Ovary (tissue), 9 donors: ENCODE measurements around the gene SLC47A2. TPM values are rescaled to one million over a fixed set of nuclear protein-coding genes. Genes with fewer than 3 reads are reported as not detected.

Experiments used
- DNase-seq, 5 donors: peaks; one replicate each; pipeline ENCODE4 v3.0.0-alpha.2; 2019 to 2020
- H3K27ac ChIP-seq, 2 donors: fragments of 200-600 bp; one replicate each; pipeline versions ENCODE4 v1.5.1 to v1.8.0; 2019 to 2022
- H3K27me3 ChIP-seq: fragments of 200-600 bp; one replicate; pipeline ENCODE4 v1.8.0; 2022
- H3K36me3 ChIP-seq: fragments of 200-600 bp; sonication (generic); one replicate; pipeline ENCODE4 v1.5.1; 2019
- H3K4me1 ChIP-seq: one replicate; pipeline ENCODE4 v1.8.1; 2013; ENCODE audit warnings: mild to moderate bottlenecking, moderate library complexity; ENCODE audit not compliant: insufficient read depth
- H3K4me3 ChIP-seq: fragments of 200-600 bp; sonication (generic); one replicate; pipeline ENCODE4 v1.5.1; 2017
- H3K9me3 ChIP-seq, 2 donors: fragments of 200-600 bp in 1 of 2; sonication (generic) in 1 of 2; one replicate each; pipeline versions ENCODE4 v1.5.1 to v1.8.1; 2013 to 2019; ENCODE audit warnings: mild to moderate bottlenecking in 1 of 2, moderate library complexity in 1 of 2
- EP300 ChIP-seq: sonication (generic); formaldehyde crosslinking; IDR thresholded peaks from one replicate; pipeline ENCODE4 v1.6.1; 2017; ENCODE audit warnings: antibody characterized with exemption
- POLR2A ChIP-seq: fragments of 450-650 bp; IDR thresholded peaks from one replicate; pipeline ENCODE4 v1.6.1; 2017; ENCODE audit warnings: antibody characterized with exemption, mild to moderate bottlenecking, moderate library complexity
- WGBS, 3 donors: extraction: QIAGEN DNeasy Blood & Tissue Kit in 1 of 3; methylation state at CpG; one replicate each; pipeline versions ENCODE4 v1.1.5 to v1.1.7; 2013 to 2017; 5-methylcytosine and 5-hydroxymethylcytosine counted together
- intact Hi-C, 4 donors: fragments of 100-400 bp; cut with DNase I; formaldehyde crosslinking; loops; one replicate each; pipeline versions ENCODE4 v1.11.0 to v1.15.1; 2022 to 2023
- polyA plus RNA-seq, 2 donors: library from polyadenylated mRNA; stranded (reverse); fragments of 200-250 nt in 1 of 2; fragments of 350-450 nt in 1 of 2; fragmentation: Illumina TruSeq in 1 of 2; extraction: RNeasy Lipid Tissue Mini Kit (QIAGEN cat#74804) in 1 of 2; gene quantifications; one replicate each; pipeline ENCODE4 v1.2.3, GENCODE V29; 2013 to 2014
- total RNA-seq, 7 donors: library from RNA; depleted of rRNA in 2 of 7; stranded (reverse); fragments of >200 nt in 2 of 7; fragmentation: NEBNext Ultra II Directional in 3 of 7; extraction: Animal tissue kit (Norgen Biotek cat#: 25700) in 3 of 7; gene quantifications; one replicate each; pipeline versions ENCODE4 v1.1.0 to v1.2.4, GENCODE V29; 2016 to 2023
- TF ChIP-seq, protein P1 (sequence below), 3 donors: fragments of 450-650 bp in 2 of 3; fragments of 200-600 bp in 1 of 3; IDR thresholded peaks; one replicate each; pipeline versions ENCODE4 v1.5.1 to v1.8.0; 2016 to 2022; ENCODE audit warnings: antibody characterized with exemption in 3 of 3, mild to moderate bottlenecking in 1 of 3
- donor health status: DM: no; HTN: no; CAD: no; lungs with moderate emphysema.
- donor health status: DM: no; HTN: no; CAD: no.
- donor health status: Bipolar disorder and iron deficiency.
- donor health status: DM: yes; HTN: yes; CAD: no.
- donor health status: DM: no; HTN: no; CAD: no.
- donor health status: DM: yes; HTN: yes; CAD: no.

The SLC47A2 gene
- total and polyA plus RNA-seq, 9 donors = 0.87 to 29.4 (median 1.00) TPM; not detected in 6

DNA sequence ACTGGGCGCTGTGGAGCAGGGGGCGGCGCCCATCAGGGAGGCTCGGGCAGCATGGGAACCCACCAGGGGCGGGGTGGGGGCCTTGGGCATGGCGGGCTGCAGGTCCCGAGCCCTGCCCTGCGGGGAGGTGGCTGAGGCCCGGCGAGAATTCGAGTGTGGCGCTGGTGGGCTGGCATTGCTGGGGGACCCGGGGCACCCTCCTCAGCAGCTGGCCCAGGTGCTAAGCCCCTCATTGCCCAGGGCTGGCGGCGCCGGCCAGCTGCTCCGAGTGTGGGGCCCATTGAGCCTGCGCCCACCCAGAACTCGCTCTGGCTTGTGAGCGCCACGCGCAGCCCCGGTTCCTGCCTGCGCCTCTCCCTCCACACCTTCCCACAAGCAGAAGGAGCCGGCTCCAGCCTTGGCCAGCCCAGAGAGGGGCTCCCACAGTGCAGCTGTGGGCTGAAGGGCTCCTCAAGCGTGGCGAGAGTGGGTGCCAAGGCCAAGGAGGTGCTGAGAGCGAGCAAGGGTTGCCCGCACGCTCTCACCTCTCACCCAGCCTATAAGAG is 62.0 kb downstream of the SLC47A2 start:
- no peak for DNase-seq
- WGBS, 3 donors = 97 to 99% (median 98%) methylated on average over 24 to 30 of the region's 30 CpGs
- H3K27ac ChIP-seq = no peak overlapping the region
- H3K9me3 ChIP-seq = no peaks in the 10 kb centered on the region
- intact Hi-C loops = loop anchor here in 2 of 4 donors (5.0 to 10.0 kb wide), 2 partner anchors 103 to 120 kb away; partner anchors contain the start of gene SLC47A1 (in 1 of the 2)
- peaks cover 9% of the 10 kb centered on the region for H3K4me1 ChIP-seq
- no peak for TF ChIP-seq EP300
- TF ChIP-seq POLR2A = no peak
- TF ChIP-seq, protein P1, sequence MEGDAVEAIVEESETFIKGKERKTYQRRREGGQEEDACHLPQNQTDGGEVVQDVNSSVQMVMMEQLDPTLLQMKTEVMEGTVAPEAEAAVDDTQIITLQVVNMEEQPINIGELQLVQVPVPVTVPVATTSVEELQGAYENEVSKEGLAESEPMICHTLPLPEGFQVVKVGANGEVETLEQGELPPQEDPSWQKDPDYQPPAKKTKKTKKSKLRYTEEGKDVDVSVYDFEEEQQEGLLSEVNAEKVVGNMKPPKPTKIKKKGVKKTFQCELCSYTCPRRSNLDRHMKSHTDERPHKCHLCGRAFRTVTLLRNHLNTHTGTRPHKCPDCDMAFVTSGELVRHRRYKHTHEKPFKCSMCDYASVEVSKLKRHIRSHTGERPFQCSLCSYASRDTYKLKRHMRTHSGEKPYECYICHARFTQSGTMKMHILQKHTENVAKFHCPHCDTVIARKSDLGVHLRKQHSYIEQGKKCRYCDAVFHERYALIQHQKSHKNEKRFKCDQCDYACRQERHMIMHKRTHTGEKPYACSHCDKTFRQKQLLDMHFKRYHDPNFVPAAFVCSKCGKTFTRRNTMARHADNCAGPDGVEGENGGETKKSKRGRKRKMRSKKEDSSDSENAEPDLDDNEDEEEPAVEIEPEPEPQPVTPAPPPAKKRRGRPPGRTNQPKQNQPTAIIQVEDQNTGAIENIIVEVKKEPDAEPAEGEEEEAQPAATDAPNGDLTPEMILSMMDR (IDR thresholded peaks at IDR 0.05) = no peak
- no peaks in the 10 kb centered on the region for H3K27me3 ChIP-seq
- no peak overlapping the region for H3K4me3 ChIP-seq
- no peaks in the 10 kb centered on the region for H3K36me3 ChIP-seq

DNA sequence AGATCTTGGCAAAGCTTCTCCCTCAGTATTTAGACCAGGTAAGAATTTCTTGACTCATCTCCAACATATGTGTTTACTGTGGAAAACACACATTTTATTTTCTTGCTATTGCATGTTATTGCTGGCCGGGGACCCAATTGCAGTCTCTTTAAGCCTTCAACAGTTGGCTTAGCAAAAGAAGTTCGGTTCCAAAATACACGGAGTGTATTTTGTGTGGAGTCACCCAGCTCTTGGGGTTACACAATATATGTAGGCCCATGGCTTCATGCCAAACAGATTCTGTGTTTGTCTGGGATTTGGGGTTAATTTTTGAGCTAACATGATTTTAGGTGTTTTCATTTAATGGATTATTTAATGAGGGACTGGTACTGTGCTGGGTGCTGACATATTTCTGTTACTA is 63.8 kb downstream of the SLC47A2 start:
- H3K9me3 ChIP-seq = no peaks in the 10 kb centered on the region
- DNase-seq = no peak
- peaks cover 9% of the 10 kb centered on the region for H3K4me1 ChIP-seq
- 76 to 83% (median 80%) methylated on average over 3 of the region's 3 CpGs for WGBS, 3 donors
- TF ChIP-seq POLR2A = peak; percentile 11
- TF ChIP-seq EP300 = no peak
- no peaks in the 10 kb centered on the region for H3K27me3 ChIP-seq
- no peak overlapping the region for H3K4me3 ChIP-seq
- no peaks in the 10 kb centered on the region for H3K36me3 ChIP-seq
- intact Hi-C loops = loop anchor here in 2 of 4 donors (5.0 to 10.0 kb wide), 2 partner anchors 105 to 118 kb away; partner anchors contain the start of gene SLC47A1 (in 1 of the 2)
- no peak overlapping the region for H3K27ac ChIP-seq

DNA sequence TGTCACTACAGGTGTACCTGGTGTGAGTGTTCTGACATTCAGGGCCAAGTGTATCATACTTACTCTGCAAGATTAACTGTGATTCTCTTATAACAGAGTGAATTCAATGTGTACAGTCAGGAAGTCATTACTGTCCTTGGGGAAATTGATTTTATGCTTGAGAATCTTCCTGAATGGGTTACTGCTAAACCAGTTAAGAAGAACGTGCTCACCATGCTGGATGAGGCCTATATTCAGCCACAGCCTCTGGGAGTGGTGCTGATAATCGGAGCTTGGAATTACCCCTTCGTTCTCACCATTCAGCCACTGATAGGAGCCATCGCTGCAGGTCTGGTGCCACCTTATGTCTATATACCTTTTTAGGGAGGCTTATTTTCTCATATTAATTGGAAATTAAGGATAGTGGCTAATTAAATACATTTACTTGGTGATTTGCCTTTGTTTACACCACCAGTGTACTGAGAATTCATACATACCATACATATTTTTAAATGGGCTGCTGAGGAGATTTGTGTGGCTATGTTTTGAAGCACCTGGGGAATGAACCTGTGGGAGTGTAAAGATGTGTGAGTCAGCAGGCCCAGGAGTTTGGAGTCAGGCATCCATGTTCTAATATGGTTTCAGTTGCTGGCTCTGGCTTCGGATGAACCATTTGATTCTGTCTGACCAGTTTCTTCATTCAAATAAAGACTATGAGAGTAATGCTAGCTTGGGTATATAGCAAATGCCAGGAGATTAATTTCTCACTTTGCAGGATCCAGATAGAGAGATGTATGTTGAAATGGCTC is 64.7 kb downstream of the SLC47A2 start:
- WGBS, 3 donors = 80 to 86% (median 86%) methylated on average over 5 of the region's 5 CpGs
- no peaks in the 10 kb centered on the region for H3K27me3 ChIP-seq
- no peak overlapping the region for H3K27ac ChIP-seq
- H3K36me3 ChIP-seq = no peaks in the 10 kb centered on the region
- peaks cover 17% of the 10 kb centered on the region for H3K4me1 ChIP-seq
- H3K9me3 ChIP-seq = no peaks in the 10 kb centered on the region
- TF ChIP-seq EP300 (no peak), POLR2A (no peak)
- TF ChIP-seq, protein P1 (IDR thresholded peaks at IDR 0.05) = no peak
- intact Hi-C loops = loop anchor here in 2 of 4 donors (5.0 to 10.0 kb wide), 2 partner anchors 106 to 117 kb away; partner anchors contain the start of gene SLC47A1 (in 1 of the 2)
- DNase-seq = no peak
- no peak overlapping the region for H3K4me3 ChIP-seq

DNA sequence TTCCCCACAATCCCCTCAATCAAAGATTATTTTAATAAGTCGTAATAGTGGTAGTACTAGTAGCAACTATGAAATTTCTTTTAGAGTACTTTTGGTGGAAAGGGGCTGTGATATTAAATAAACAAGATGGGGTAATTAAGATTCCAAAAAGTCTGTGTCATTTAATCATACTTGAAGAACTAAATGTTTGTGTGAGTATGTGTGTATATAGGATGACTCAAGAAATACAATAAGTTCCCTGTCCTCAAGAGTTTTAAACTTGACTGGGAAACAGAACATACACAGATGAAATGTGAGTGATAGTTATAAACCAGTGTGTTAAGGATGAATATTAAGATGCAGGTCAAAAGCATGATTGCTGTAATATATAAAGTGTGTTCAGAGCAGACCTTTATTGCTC is 65.6 kb downstream of the SLC47A2 start:
- TF ChIP-seq EP300 (no peak), POLR2A (no peak)
- TF ChIP-seq, protein P1 (IDR thresholded peaks at IDR 0.05) = no peak
- Histone ChIP-seq H3K36me3 (no peaks in the 10 kb centered on the region), H3K4me3 (no peak overlapping the region), H3K4me1 (peaks cover 17% of the 10 kb centered on the region), H3K9me3 (no peaks in the 10 kb centered on the region), H3K27me3 (no peaks in the 10 kb centered on the region), H3K27ac (no peak overlapping the region)
- WGBS, 3 donors = 81 to 93% (median 92%) methylated on average over 1 of the region's 1 CpG
- intact Hi-C loops = loop anchor here in 2 of 4 donors (5.0 to 10.0 kb wide), 2 partner anchors 106 to 116 kb away; partner anchors contain the start of gene SLC47A1 (in 1 of the 2)
- no peak for DNase-seq
